Tibial nerve (tissue), 4 donors: ENCODE data around the gene NMRK2.
"Not testable (repeated sequence)": the region's sequence is repeated elsewhere in the genome, so short reads cannot be mapped to it uniquely, and the experiment has no call there.

Experiments
- EP300 ChIP-seq, 2 donors: sonication (generic); formaldehyde crosslinking; IDR thresholded peaks; one replicate each; pipeline ENCODE4 v1.6.1; 2017; ENCODE audit warnings: antibody characterized with exemption in 2 of 2, mild to moderate bottlenecking in 1 of 2
- POLR2A ChIP-seq, 2 donors: fragments of 450-650 bp; IDR thresholded peaks; one replicate each; pipeline ENCODE4 v1.6.1; 2017; ENCODE audit warnings: antibody characterized with exemption in 2 of 2, mild to moderate bottlenecking in 2 of 2, moderate library complexity in 2 of 2
- TF ChIP-seq, protein P1 (sequence below), 5 experiments: fragments of 200-600 bp in 3 of 5; fragments of 450-650 bp in 2 of 5; sonication (generic) in 3 of 5; IDR thresholded peaks; one replicate each; pipeline ENCODE4 v1.5.1; 2016 to 2019; ENCODE audit warnings: antibody characterized with exemption in 5 of 5, mild to moderate bottlenecking in 3 of 5, moderate library complexity in 2 of 5

DNA sequence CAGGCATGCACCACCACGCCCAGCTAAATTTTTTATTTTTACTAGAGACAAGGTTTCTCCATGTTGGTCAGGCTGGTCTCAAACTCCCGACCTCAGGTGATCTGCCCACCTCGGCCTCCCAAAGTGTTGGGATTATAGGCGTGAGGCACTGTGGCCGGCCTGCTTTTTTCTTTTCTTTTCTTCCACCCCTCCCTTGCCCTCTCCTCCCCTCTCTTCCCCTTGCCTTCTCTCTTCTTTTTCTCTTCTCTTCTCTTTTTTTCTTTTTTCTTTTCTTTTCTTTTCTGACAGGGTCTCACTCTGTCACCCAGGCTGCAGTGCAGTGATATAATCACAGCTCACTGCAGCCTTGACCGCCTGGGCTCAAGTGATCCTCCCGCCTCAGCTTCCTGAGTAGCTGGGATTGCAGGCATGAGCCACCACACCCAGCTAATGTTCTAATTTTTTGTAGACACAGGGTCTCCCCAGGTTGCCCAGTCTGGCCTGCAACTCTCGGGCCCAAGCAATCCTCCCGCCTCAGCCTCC is 19.9 kb downstream of the NMRK2 start:
- TF ChIP-seq, protein P1, sequence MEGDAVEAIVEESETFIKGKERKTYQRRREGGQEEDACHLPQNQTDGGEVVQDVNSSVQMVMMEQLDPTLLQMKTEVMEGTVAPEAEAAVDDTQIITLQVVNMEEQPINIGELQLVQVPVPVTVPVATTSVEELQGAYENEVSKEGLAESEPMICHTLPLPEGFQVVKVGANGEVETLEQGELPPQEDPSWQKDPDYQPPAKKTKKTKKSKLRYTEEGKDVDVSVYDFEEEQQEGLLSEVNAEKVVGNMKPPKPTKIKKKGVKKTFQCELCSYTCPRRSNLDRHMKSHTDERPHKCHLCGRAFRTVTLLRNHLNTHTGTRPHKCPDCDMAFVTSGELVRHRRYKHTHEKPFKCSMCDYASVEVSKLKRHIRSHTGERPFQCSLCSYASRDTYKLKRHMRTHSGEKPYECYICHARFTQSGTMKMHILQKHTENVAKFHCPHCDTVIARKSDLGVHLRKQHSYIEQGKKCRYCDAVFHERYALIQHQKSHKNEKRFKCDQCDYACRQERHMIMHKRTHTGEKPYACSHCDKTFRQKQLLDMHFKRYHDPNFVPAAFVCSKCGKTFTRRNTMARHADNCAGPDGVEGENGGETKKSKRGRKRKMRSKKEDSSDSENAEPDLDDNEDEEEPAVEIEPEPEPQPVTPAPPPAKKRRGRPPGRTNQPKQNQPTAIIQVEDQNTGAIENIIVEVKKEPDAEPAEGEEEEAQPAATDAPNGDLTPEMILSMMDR (IDR thresholded peaks at IDR 0.05) = not testable (repeated sequence)
- TF ChIP-seq POLR2A, EP300 (IDR thresholded peaks at IDR 0.05): not testable (repeated sequence)
